HG03103 (cell line): Measurements from ENCODE around the gene ATP1B2.

Experiments
- ATAC-seq: cut with Tn5 transposase; IDR thresholded peaks from one replicate; pipeline ENCODE4 v1.9.1; 2021; ENCODE audit warnings: low read depth; ENCODE audit not compliant: unreplicated experiment

ATP1B2 gene

DNA sequence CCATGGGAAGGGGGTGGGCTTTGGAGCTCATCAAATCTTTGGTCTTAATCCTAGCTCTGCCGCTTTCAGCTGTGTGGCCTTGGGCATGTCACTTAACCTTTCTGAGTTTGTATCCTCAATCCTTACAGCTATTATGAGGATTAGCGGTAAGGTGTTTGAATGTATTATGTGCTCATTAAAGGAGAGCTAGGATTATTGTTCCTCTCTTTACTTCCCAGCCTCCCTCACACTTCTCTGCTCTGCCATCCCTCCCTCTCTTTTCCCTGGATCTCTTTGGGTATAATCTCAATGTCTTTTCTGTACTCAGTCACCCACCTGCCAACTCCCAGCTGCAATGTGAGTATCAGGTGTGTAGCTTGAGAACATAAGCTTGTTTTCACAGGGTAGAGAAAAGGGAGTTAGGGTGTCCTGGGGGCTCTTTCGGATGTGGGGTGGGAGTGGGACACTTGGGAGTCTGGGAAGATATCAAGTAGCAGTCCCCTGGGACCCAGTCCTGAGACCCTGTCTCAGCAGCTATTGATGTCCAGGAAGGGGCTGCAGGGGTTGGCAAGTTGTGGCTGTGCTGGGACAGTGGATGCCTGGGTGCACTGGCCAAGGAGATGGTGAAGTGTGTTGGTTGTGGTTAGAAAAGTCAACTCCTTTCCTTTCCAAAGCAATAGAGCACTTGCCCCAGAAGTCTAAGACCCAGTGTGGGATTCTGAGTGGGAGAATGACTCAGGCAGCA, 56.1 kb downstream of the ATP1B2 start:
- no peak for ATAC-seq
